ENCODE results near the gene USP14.
"Not testable (repeated sequence)": the region's sequence is repeated elsewhere in the genome, so short reads cannot be mapped to it uniquely, and the experiment has no call there.

DNA sequence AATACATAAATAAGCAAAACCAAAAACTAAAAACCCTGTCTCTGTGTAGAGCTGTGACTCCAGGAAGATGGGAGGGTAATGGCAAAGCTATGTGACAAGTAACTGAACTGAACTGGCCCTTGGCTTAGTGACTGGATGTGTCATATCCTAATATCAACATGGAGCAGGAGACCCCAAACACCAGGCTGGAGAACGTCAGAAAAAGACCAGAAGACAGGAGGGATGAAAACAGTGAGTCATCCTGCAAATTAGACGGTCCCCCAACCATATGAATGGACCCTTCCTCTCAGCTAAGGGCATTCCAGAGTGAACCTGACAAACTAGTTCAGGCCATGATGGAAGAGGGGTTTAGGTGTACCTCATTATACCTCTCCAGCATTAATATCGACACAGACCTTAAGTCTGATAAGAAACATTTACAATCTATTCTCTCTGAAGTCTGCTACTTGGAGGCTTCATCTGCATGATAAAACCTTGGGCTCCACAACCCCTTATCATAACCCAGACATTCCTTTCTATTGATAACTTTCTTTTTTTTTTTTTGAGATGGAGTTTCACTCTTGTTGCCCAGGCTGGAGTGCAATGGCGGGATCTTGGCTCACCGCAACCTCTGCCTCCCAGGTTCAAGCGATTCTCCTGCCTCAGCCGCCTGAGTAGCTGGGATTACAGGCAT is 15.6 kb upstream of the USP14 start:
- TF ChIP-seq, protein P1, sequence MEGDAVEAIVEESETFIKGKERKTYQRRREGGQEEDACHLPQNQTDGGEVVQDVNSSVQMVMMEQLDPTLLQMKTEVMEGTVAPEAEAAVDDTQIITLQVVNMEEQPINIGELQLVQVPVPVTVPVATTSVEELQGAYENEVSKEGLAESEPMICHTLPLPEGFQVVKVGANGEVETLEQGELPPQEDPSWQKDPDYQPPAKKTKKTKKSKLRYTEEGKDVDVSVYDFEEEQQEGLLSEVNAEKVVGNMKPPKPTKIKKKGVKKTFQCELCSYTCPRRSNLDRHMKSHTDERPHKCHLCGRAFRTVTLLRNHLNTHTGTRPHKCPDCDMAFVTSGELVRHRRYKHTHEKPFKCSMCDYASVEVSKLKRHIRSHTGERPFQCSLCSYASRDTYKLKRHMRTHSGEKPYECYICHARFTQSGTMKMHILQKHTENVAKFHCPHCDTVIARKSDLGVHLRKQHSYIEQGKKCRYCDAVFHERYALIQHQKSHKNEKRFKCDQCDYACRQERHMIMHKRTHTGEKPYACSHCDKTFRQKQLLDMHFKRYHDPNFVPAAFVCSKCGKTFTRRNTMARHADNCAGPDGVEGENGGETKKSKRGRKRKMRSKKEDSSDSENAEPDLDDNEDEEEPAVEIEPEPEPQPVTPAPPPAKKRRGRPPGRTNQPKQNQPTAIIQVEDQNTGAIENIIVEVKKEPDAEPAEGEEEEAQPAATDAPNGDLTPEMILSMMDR (IDR thresholded peaks at IDR 0.05), result not testable (repeated sequence)
- TF ChIP-seq POLR2A (IDR thresholded peaks at IDR 0.05), result not testable (repeated sequence)
